GM18867 (cell line): ENCODE results near the gene LRRN2.
"Not testable (repeated sequence)": the region's sequence is repeated elsewhere in the genome, so short reads cannot be mapped to it uniquely, and the experiment has no call there.

ENCODE experiments used
- ATAC-seq: cut with Tn5 transposase; IDR thresholded peaks from one replicate; pipeline ENCODE4 v1.9.1; 2021; ENCODE audit warnings: mild to moderate bottlenecking, moderate library complexity; ENCODE audit not compliant: unreplicated experiment

The LRRN2 gene

GRCh38 chr1:204578867-204579664, 106.5 kb downstream of the LRRN2 start:
- ATAC-seq: peak; percentile 83

- ATAC-seq: no peak
Observed at GRCh38 chr1:204577794-204578478, 107.6 kb downstream of the LRRN2 start.

GRCh38 chr1:204576422-204576821, 109.1 kb downstream of the LRRN2 start:
- ATAC-seq: no peak

- no peak for ATAC-seq
Observed at GRCh38 chr1:204575221-204576190, 110.0 kb downstream of the LRRN2 start.

GRCh38 chr1:204574865-204575163, 110.7 kb downstream of the LRRN2 start:
- no peak for ATAC-seq

GRCh38 chr1:204574016-204574864, 111.3 kb downstream of the LRRN2 start:
- ATAC-seq: no peak

GRCh38 chr1:204572923-204573922, 112.3 kb downstream of the LRRN2 start:
- ATAC-seq: no peak

GRCh38 chr1:204571631-204572030, 113.9 kb downstream of the LRRN2 start:
- no peak for ATAC-seq

- ATAC-seq: no peak
Observed at GRCh38 chr1:204571128-204571527, 114.4 kb downstream of the LRRN2 start.

- not testable (repeated sequence) for ATAC-seq
Observed at GRCh38 chr1:204570021-204570420, 115.5 kb downstream of the LRRN2 start.

- no peak for ATAC-seq
Observed at GRCh38 chr1:204569478-204569877, 116.1 kb downstream of the LRRN2 start.

GRCh38 chr1:204568576-204569315, 116.8 kb downstream of the LRRN2 start:
- ATAC-seq: no peak
